ENCODE results near the gene DARS1.
A peak's percentile ranks its signal among the peaks of the same experiment; 100 is the strongest.

The DARS1 gene

DNA sequence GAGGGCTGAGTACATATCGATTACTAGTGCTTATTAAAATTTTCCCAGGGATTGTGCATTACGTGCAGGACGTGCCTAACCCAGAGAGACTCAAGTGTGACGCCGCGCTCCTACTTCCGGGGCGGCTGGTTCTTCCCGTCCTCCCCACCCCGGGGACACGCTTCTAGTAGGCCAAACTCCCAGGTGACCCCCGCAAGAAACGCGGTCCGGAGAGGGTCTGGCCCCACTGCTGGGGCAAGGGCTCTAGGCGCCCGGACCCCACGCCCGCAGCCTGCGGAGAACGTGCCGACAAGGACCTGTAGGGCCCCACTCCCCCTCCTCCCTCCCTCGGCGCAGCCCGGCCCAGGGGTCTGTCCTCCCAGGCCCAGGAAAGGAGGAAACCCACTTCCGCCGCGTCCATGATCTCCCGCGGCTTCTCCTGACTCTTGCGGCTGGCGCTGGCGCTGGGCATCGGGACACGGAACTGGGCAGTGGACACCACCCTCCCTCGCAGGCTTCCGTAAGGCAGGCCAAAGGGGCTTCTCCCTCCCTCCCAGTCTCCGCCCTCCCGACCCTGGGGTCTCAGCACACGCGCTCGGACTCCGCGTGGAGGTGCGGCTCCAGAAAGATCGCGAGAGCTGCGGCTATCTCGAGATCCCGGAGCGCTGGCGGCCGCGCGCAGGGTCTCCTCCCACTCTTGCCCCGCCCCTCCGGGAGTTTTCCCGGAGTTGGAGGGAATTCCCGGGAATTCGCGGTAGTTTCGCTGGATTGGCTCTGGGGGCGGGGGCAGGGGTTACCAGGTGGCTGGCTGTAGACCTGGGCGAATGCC is at the start of gene DARS1 (continued):
- TF ChIP-seq ZNF707 (tag by site-specific recombination; IDR thresholded peaks at IDR 0.05): no peak
- TF ChIP-seq ZNF610 (tag by site-specific recombination; IDR thresholded peaks at IDR 0.05; ENCODE audit: borderline replicate concordance): no peak
- TF ChIP-seq, protein P1, sequence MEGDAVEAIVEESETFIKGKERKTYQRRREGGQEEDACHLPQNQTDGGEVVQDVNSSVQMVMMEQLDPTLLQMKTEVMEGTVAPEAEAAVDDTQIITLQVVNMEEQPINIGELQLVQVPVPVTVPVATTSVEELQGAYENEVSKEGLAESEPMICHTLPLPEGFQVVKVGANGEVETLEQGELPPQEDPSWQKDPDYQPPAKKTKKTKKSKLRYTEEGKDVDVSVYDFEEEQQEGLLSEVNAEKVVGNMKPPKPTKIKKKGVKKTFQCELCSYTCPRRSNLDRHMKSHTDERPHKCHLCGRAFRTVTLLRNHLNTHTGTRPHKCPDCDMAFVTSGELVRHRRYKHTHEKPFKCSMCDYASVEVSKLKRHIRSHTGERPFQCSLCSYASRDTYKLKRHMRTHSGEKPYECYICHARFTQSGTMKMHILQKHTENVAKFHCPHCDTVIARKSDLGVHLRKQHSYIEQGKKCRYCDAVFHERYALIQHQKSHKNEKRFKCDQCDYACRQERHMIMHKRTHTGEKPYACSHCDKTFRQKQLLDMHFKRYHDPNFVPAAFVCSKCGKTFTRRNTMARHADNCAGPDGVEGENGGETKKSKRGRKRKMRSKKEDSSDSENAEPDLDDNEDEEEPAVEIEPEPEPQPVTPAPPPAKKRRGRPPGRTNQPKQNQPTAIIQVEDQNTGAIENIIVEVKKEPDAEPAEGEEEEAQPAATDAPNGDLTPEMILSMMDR (tag by site-specific recombination; IDR thresholded peaks at IDR 0.05): no peak
- peak; percentile 81 for TF ChIP-seq GLIS2 (tag by site-specific recombination; IDR thresholded peaks at IDR 0.05)
- no peak; the same call in none of the 2 replicates for TF ChIP-seq ZSCAN30 (tag by site-specific recombination; IDR thresholded peaks at IDR 0.05)
- TF ChIP-seq ZNF394 (tag by site-specific recombination; IDR thresholded peaks at IDR 0.05; ENCODE audit: borderline replicate concordance): peak; percentile 34; the same call in 1 of the 2 replicates
- TF ChIP-seq, protein P2, sequence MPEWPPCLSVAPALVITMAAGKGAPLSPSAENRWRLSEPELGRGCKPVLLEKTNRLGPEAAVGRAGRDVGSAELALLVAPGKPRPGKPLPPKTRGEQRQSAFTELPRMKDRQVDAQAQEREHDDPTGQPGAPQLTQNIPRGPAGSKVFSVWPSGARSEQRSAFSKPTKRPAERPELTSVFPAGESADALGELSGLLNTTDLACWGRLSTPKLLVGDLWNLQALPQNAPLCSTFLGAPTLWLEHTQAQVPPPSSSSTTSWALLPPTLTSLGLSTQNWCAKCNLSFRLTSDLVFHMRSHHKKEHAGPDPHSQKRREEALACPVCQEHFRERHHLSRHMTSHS (tag by site-specific recombination; IDR thresholded peaks at IDR 0.05): no peak
- no peak for TF ChIP-seq ZNF558 (tag by site-specific recombination; IDR thresholded peaks at IDR 0.05)
- TF ChIP-seq SALL2 (tag by site-specific recombination; IDR thresholded peaks at IDR 0.05; ENCODE audit: borderline replicate concordance): no peak
- no peak for TF ChIP-seq MYNN (tag by site-specific recombination; IDR thresholded peaks at IDR 0.05; ENCODE audit: borderline replicate concordance)
- TF ChIP-seq ZNF112 (tag by site-specific recombination; IDR thresholded peaks at IDR 0.05): no peak
- TF ChIP-seq ZSCAN16 (tag by site-specific recombination; IDR thresholded peaks at IDR 0.05): peak; percentile 24; the same call in 1 of the 2 replicates
- peak; percentile 78 for TF ChIP-seq ZNF629 (tag by site-specific recombination; IDR thresholded peaks at IDR 0.05)
- no peak for TF ChIP-seq ZNF133 (tag by site-specific recombination; IDR thresholded peaks at IDR 0.05)
- no peak for TF ChIP-seq ZNF24 (tag by site-specific recombination; IDR thresholded peaks at IDR 0.05)
- TF ChIP-seq ZNF366 (tag by site-specific recombination; conservative IDR thresholded peaks at IDR 0.05): peak; percentile 51; the same call in 1 of the 2 replicates
- TF ChIP-seq, protein P3, sequence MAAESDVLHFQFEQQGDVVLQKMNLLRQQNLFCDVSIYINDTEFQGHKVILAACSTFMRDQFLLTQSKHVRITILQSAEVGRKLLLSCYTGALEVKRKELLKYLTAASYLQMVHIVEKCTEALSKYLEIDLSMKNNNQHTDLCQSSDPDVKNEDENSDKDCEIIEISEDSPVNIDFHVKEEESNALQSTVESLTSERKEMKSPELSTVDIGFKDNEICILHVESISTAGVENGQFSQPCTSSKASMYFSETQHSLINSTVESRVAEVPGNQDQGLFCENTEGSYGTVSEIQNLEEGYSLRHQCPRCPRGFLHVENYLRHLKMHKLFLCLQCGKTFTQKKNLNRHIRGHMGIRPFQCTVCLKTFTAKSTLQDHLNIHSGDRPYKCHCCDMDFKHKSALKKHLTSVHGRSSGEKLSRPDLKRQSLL (tag by site-specific recombination; IDR thresholded peaks at IDR 0.05): no peak
- no peak for TF ChIP-seq ZNF548 (tag by site-specific recombination; IDR thresholded peaks at IDR 0.05)
- no peak for TF ChIP-seq ZNF596 (tag by site-specific recombination; IDR thresholded peaks at IDR 0.05)
- no peak for TF ChIP-seq ZNF747 (tag by site-specific recombination; IDR thresholded peaks at IDR 0.05)
- no peak for TF ChIP-seq ZNF549 (tag by site-specific recombination; IDR thresholded peaks at IDR 0.05)
- TF ChIP-seq ZNF837 (tag by site-specific recombination; IDR thresholded peaks at IDR 0.05): no peak
- TF ChIP-seq, protein P4, sequence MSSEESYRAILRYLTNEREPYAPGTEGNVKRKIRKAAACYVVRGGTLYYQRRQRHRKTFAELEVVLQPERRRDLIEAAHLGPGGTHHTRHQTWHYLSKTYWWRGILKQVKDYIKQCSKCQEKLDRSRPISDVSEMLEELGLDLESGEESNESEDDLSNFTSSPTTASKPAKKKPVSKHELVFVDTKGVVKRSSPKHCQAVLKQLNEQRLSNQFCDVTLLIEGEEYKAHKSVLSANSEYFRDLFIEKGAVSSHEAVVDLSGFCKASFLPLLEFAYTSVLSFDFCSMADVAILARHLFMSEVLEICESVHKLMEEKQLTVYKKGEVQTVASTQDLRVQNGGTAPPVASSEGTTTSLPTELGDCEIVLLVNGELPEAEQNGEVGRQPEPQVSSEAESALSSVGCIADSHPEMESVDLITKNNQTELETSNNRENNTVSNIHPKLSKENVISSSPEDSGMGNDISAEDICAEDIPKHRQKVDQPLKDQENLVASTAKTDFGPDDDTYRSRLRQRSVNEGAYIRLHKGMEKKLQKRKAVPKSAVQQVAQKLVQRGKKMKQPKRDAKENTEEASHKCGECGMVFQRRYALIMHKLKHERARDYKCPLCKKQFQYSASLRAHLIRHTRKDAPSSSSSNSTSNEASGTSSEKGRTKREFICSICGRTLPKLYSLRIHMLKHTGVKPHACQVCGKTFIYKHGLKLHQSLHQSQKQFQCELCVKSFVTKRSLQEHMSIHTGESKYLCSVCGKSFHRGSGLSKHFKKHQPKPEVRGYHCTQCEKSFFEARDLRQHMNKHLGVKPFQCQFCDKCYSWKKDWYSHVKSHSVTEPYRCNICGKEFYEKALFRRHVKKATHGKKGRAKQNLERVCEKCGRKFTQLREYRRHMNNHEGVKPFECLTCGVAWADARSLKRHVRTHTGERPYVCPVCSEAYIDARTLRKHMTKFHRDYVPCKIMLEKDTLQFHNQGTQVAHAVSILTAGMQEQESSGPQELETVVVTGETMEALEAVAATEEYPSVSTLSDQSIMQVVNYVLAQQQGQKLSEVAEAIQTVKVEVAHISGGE (tag by site-specific recombination; conservative IDR thresholded peaks at IDR 0.05; ENCODE audit: low read depth): peak; percentile 93
- TF ChIP-seq ZNF571 (tag by site-specific recombination; IDR thresholded peaks at IDR 0.05): no peak
- TF ChIP-seq SETDB1 (IDR thresholded peaks at IDR 0.05; ENCODE audit: insufficient read length, low read length): no peak
- no peak for TF ChIP-seq HOXA7 (CRISPR knock-in tag; IDR thresholded peaks at IDR 0.05; ENCODE audit: borderline replicate concordance)
- peak; percentile 20; the same call in 1 of the 2 replicates for TF ChIP-seq GLIS1 (tag by site-specific recombination; IDR thresholded peaks at IDR 0.05)
- peak; percentile 39; the same call in 1 of the 2 replicates for TF ChIP-seq ZIC2 (tag by site-specific recombination; IDR thresholded peaks at IDR 0.05)
- TF ChIP-seq ZNF174 (tag by site-specific recombination; IDR thresholded peaks at IDR 0.05): no peak
- TF ChIP-seq, protein P5, sequence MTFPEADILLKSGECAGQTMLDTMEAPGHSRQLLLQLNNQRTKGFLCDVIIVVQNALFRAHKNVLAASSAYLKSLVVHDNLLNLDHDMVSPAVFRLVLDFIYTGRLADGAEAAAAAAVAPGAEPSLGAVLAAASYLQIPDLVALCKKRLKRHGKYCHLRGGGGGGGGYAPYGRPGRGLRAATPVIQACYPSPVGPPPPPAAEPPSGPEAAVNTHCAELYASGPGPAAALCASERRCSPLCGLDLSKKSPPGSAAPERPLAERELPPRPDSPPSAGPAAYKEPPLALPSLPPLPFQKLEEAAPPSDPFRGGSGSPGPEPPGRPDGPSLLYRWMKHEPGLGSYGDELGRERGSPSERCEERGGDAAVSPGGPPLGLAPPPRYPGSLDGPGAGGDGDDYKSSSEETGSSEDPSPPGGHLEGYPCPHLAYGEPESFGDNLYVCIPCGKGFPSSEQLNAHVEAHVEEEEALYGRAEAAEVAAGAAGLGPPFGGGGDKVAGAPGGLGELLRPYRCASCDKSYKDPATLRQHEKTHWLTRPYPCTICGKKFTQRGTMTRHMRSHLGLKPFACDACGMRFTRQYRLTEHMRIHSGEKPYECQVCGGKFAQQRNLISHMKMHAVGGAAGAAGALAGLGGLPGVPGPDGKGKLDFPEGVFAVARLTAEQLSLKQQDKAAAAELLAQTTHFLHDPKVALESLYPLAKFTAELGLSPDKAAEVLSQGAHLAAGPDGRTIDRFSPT (tag by site-specific recombination; IDR thresholded peaks at IDR 0.05): peak; percentile 62; the same call in 1 of the 2 replicates
- TF ChIP-seq ZNF157 (tag by site-specific recombination; IDR thresholded peaks at IDR 0.05): no peak
- no peak for TF ChIP-seq ZNF560 (tag by site-specific recombination; IDR thresholded peaks at IDR 0.05; ENCODE audit: borderline replicate concordance)

Measured in HEK293 (cell line).